ENCODE data around the gene DNAJC5G.
A peak's percentile ranks its signal among the peaks of the same experiment; 100 is the strongest.
"Not testable (repeated sequence)": the region's sequence is repeated elsewhere in the genome, so short reads cannot be mapped to it uniquely, and the experiment has no call there.

The DNAJC5G gene

GRCh38 chr2:27251766-27252165 is 23.5 kb upstream of the DNAJC5G start:
- no peak for DNase-seq (ENCODE audit: low spot score)

DNA sequence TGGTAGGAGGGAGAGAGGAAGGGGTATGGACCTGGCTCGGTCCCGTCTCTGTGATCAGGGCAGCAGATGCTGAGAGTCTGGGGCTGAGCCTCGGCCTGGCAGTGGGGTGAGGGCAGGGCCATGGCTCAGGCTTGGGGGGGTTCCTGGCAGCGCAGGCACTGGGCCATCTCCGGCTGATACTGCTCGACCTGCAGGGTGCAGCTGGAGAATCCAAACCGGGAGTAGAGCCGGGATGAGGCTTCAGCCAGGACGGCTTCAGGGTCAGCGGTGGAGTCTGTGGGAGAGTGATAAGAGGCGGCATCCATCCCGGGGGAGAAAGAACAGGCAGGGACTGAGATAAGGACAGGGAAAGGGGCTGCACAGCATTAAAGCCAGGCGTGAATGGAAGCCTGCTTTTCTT is 20.0 kb upstream of the DNAJC5G start:
- no peak for DNase-seq (ENCODE audit: low spot score)

DNA sequence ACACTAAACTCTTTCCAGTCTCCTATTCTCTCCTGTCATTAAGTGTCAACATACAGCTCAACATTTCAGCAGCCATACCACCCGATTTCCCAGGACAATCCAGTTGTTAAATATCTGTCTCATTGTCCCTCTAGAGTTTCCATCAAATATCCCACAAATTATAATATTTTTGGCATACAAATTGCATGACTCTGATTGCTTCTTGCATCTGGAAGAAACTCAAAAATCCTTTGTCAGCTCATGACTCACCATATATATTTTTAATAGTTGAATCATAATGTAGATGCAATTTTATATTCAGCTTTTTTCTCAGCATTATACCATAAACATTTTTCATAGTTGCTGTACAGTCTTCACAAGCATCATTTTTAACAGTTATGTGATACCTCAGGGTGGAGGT is 19.6 kb upstream of the DNAJC5G start:
- DNase-seq (ENCODE audit: low spot score) = no peak

DNA sequence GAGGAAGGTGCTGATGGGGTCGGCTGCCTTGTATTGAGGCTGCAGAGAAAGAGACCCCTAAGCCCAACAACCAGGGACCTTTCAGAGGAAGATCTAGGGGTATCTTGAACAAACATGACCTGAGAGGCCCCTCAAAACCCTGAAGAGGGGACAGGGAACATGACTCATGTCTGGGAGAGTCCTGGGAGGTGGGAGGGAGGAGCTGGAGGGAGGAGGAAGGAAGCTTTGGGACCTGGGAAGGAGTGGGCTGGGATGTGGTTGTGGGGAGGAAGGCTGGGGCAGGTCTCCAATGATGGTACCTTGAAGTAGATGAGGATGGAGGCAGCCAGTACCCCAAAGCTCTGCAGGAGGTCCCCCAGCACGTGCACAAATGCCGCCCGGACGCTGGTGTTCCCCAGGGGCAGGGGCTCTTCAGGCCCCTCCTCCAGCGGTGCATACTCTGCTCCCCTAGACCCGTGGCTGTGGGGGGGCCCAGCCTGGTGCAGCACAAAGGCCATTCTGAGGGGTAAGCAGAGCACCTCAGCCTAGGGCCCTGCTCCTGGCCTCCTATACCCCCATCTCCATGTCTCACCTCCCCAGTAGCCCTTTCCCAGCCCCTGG is 18.3 kb upstream of the DNAJC5G start:
- no peak for DNase-seq (ENCODE audit: low spot score)

- no peak for DNase-seq (ENCODE audit: low spot score)
Measured at GRCh38 chr2:27258051-27258450, 17.2 kb upstream of the DNAJC5G start.

- no peak for DNase-seq (ENCODE audit: low spot score)
Measured at GRCh38 chr2:27261241-27261925, 13.8 kb upstream of the DNAJC5G start.

GRCh38 chr2:27261926-27262298 is 13.3 kb upstream of the DNAJC5G start:
- DNase-seq (ENCODE audit: low spot score) = no peak

DNA sequence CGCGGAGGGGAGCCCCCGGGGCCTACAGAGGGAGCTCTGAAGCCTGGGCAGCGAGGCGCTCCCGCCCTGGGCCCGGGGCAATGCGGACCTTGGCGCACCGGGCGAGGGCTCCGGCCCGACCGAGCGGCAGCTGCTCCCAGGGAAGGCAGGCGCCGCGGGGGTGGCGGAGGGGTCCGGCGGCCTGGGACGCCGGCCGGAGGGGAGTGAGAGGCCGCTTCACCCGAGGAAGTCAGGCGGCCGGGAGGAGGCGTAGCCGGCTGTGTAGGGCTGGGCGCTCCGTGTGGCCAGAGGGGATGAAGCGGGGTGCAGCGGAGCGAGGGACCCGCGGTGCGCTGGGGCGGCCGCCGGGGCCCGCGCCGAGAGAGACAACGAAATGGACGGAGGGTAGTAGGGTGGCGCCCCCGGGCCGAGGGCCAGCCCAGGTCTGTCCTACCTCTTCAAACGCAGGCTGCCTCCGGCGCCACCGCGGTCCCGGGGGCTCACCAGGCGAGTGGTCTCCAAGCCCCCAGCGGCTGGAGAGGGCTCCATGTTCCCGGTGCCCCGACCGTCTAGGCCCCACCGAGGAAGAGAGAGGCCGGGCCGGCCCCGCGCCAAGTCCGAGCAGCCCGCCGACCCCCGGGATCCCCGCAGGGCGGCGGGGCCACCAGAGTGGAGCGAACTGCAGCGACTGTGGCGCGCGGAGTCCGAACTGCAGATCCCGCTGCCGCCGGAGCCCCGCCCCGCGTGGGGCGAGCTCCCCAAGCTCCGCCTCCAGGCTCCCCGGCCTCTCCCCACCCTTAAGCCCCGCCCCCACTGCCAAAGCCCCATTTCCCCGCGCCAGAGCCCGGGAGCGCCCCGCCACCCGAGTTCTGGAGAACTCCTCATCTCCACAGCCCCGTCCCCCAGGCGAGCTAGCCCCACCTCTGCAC is 12.6 kb upstream of the DNAJC5G start, which contains the start of gene SLC30A3:
Gene SLC30A3, minus strand, starts transcription at position 669 of the 908 bp plus-strand sequence. Its CDS starts 141 bp downstream, at position 528.
- DNase-seq (ENCODE audit: low spot score) = no peak

- no peak for DNase-seq (ENCODE audit: low spot score)
Measured at GRCh38 chr2:27263287-27264252, 11.7 kb upstream of the DNAJC5G start.

- DNase-seq (ENCODE audit: low spot score) = no peak
Measured at GRCh38 chr2:27264253-27264752, 10.9 kb upstream of the DNAJC5G start.

GRCh38 chr2:27264753-27265535 is 10.3 kb upstream of the DNAJC5G start:
- DNase-seq (ENCODE audit: low spot score) = peak; percentile 12

DNA sequence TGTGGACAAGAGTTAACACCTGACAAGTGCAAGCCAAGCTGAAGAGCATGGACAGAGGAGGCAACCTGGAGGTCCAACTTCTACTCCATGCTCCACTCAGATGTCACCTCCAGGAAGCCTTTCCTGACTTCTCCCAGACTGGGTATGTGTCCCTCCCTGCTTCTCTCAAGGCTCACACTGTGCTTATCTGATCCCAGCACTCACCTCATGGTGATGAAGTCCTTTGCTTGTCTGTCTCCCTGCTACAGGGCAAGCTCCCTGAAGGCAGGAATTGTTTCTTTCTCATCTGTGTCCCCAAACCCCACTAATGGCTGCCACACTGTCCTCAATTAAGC is 9.7 kb upstream of the DNAJC5G start:
- DNase-seq (ENCODE audit: low spot score) = no peak

GRCh38 chr2:27268296-27268695 is 6.9 kb upstream of the DNAJC5G start:
- DNase-seq (ENCODE audit: low spot score) = not testable (repeated sequence)

DNA sequence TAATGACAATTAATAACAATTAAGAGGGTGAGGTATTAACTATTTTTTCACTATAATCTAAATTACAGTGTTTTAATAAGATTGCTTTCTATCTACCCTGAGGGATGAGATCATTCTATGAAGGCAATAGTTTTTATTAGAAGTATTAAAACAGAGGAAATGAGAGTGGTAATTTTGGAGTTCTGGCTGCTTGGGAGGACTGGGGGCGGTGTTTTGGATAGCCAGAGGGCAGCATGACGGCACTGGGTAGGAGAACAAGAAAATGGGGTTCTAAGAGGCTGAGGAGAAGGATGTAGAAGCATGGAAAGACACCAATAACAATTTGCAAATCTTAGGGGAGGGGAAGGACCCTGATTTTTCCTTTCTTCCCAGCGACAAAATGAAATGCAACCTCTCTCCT is 5.1 kb upstream of the DNAJC5G start:
- no peak for DNase-seq (ENCODE audit: low spot score)

GRCh38 chr2:27270670-27271069 is 4.6 kb upstream of the DNAJC5G start:
- no peak for DNase-seq (ENCODE audit: low spot score)

DNA sequence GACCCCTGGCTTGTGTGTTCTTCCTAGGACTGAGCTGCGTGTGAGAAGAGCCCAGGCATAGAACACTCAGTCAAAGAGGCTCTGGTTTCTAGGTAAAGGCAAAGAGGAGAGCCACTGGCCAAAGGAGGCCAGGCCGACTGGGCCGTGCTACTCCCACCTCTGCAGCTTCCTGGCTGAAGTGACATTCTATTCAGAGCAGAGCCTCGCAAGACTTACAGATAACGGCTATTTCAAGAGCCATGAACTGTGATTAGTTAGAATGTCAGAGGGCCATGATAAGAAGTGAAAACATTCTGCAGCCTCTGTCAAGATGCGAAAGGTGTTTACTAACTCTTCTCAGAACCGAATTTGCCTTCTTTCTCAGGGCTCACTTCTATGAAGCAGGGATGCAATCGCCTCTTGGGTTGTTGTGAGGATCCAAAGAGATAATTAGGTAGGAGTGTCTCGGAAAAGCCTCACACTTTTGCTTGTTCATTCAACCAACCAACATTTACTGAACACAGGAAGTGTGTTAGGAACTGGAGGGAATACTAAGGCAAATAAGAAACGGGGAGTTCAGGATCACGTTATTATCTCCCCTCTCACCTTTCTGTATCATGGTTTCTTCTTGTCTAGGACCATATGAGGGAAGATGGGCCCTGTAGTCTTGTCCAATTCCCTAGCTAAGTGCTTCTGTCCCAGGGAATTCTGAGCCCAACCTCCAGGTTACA is 3.4 kb upstream of the DNAJC5G start:
- no peak for DNase-seq (ENCODE audit: low spot score)

GRCh38 chr2:27272537-27273522 is 2.4 kb upstream of the DNAJC5G start:
- DNase-seq (ENCODE audit: low spot score) = not testable (repeated sequence)

GRCh38 chr2:27278010-27278409 is 2.8 kb downstream of the DNAJC5G start:
- DNase-seq (ENCODE audit: low spot score) = no peak

DNA sequence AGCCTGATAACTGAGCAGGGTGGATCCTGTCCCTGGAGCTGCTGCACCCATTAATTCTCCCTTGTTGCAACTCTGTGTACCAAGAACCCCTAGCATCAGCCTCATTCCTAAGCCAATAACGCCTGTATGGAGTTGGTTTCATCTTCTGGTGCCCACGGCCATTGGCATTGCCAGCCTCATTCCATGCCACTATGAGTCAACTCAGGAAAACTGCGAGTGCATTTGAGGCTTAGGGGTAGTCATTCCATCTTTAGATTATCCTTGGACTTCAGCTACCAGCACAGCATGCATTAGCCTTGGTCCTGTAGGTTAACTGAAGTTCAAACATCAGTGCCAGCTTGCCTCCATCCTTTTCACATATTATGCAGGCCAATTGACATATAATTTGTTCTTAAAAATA is 5.6 kb downstream of the DNAJC5G start:
- DNase-seq (ENCODE audit: low spot score) = no peak
